GM18907 (cell line): Measurements from ENCODE around the gene SLC39A8.

Source experiments
- ATAC-seq: cut with Tn5 transposase; IDR thresholded peaks from one replicate; pipeline ENCODE4 v1.9.1; 2021; ENCODE audit warnings: mild to moderate bottlenecking, moderate library complexity; ENCODE audit not compliant: unreplicated experiment

Gene SLC39A8

DNA sequence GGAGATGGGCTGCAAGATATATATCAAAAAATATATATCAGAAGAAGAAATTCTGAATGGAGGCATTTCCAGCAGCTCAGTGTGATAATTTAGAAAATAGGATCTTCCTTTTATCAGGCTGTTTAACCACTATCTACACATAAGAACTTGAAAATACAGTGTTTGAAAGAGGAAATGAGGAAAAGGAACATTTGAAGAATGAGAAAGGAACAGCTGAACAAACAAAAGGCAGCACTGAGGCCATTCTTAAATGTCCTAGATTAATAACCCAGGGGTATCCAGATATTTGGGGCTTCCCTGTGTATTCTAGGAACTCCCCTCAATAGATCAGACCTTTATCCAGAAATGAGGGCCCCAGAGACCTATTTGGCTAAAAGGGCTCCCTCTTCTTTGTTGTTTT is 4.1 kb downstream of the SLC39A8 start:
- no peak for ATAC-seq

- no peak for ATAC-seq
These were observed 6.3 kb downstream of the SLC39A8 start for GRCh38 chr4:102339018-102339417.

DNA sequence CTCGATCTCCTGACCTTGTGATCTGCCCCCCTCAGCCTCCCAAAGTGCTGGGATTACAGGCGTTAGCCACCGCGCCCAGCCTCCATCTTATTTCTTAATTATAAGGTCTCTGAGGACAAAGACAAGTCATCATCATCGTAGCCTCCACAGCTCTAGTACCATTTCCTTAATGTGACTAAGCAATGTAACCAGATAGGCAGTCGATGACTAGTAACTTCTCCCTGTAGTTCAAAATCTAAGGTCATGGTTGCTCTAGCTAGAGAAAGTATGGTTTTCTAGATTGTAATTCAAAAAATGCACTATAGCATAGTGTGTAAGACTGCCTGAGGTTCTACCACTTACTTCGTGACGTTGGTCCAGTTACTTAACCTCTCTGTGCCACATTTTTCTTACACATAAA is 6.9 kb downstream of the SLC39A8 start:
- no peak for ATAC-seq

GRCh38 chr4:102335616-102336015 is 9.7 kb downstream of the SLC39A8 start:
- no peak for ATAC-seq

GRCh38 chr4:102334624-102335023 is 10.7 kb downstream of the SLC39A8 start:
- no peak for ATAC-seq

- no peak for ATAC-seq
These were observed 11.5 kb downstream of the SLC39A8 start for GRCh38 chr4:102333787-102334186.

GRCh38 chr4:102328045-102328444 is 17.2 kb downstream of the SLC39A8 start:
- ATAC-seq = no peak

- ATAC-seq = no peak
These were observed 18.3 kb downstream of the SLC39A8 start for GRCh38 chr4:102326951-102327350.

DNA sequence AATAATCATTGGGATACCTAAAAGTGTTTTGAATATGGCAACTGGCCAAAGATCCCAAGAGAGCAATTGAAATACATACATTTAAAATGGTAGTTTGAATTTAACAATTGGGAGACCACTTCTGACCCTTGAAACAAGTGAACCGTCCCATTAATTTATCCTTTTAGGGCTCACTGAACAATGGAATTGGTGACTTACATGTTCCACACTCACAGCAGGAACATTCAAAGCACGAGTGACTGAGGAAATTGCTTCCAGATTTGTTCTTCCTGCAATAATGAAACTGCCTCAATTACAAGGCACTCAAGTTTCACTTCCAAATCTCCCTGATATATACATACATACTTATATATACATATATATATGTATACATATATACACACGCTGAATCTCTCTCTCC is 20.6 kb downstream of the SLC39A8 start:
- no peak for ATAC-seq

DNA sequence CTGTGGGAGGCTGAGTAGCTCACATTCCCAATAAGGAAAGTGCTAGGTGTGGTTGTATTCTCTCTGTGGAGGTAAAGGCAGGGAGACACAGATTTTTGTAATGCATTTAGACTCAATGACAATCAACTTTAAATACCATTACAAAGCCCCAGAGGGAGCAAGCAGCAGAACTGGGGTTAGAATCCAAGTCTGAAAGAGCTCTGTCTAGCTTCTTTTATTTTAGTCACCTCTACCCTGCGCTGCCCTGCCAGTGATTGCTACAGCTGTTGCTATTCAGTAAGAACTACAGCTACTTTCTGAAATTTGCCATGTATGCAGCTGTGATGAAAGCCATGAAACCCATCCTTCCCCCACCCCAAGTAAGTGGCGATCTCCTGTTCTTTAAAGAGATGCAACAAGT is 22.5 kb downstream of the SLC39A8 start:
- no peak for ATAC-seq

DNA sequence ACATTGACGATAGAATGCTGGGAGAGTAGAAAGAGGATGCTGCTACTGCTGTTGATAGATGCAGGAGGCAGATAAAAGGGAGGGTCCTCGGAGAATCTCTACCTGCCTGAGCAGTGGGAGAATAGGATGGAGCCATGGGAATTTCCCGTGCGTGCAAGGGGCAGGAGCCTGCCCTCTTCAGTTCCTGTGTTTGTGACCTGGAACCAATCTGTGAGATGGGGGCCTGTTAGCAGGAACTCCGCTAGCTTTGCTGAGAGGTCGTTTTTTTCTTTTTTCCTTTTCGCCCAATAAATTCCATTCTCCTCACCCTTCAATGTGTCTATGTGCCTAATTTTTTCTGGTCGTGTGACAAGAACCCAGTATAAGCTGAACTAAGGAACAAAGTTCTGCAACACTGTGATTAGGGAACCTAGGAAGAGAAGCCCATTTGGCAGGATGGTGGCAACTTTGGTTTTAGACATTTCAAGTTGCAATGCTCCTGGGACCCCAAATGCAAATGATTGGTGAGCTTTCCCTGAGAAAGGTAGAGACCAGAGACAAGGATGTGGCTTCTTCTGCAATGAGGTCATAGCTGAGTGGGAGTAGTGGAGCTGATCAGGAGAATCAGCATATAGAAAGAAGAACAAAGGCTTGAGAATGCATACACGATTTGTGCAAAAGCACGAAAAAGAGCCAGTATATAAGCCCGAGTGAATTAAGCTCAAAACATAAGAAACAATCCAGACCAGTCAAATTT is 23.9 kb downstream of the SLC39A8 start:
- ATAC-seq = peak; percentile 95

GRCh38 chr4:102319594-102319993 is 25.7 kb downstream of the SLC39A8 start:
- no peak for ATAC-seq

DNA sequence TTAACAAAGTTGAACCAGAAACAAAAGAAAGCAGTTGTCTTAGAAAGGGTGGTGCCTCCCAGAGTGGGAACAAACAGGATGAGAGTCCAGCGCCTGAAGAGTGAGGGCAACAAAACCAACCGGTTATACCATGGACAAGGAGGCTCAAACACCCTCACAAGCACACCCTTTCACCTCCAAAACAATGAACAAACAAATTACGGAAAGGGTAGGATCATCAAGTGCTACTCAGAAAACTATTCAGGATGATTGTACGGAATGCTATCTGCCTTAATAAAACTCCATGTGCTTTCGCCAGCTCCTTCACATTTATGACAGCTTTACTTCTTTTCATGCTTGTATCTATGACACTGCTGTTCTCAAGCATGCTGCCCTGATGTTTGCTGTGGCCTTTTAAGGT is 26.8 kb downstream of the SLC39A8 start:
- ATAC-seq = no peak

- ATAC-seq = no peak
These were observed 27.2 kb downstream of the SLC39A8 start for GRCh38 chr4:102318105-102318504.

GRCh38 chr4:102317459-102317858 is 27.8 kb downstream of the SLC39A8 start:
- ATAC-seq = no peak

GRCh38 chr4:102316585-102316984 is 28.7 kb downstream of the SLC39A8 start:
- ATAC-seq = no peak

DNA sequence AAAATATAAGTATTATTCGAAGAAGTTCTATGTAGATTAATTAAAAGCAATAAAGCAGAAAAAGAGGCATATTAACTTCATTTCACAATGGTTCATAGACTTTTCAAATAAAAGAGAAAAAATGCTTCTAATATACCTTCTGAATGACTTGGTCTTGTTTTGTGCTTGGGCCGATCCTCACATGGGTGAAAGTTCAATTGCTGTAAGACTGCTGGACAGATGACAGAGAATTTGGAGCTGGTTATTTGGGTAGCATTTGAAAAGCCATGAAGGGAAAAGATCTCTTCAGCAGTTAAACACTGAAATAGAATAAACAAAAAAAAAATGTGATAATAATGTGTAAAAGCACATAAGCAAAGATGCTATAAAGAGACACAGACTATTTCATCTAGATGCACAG is 29.8 kb downstream of the SLC39A8 start:
- ATAC-seq = no peak

GRCh38 chr4:102312417-102312816 is 32.9 kb downstream of the SLC39A8 start:
- ATAC-seq = no peak

DNA sequence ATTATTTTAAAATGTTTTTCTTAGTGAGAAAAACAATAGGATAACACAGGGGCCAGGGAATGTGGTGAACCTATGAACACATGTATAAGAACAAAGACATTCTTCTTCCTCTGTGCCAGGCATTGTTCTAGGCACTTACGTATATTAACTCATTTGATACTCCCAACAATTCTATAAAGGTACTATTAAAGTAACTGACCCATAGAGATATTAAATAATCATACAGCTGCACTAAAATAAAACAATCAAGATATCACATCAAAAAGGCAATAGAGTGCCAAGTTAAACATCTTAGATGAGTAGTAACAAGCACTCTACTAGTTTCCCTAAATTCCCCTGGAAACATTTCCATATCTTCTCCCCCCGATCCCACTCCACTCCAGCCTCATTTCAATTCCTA is 33.4 kb downstream of the SLC39A8 start:
- no peak for ATAC-seq

DNA sequence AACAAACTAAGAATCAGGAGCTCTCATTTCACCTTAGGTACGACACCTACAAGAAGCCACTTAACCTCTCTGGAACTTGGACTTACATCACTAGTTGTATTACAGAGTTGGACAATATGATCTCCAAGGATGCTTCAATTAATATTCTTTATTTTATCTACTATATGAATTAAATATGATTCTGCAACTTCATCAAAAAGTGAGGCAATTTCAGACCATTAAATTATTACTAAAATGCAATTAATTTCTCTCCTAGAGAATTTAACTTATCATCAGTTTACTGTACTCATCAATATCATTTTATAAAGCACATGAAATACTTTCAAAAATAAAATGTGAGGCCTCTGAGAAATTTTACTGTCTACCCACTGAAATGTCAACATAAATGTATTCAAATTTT is 33.9 kb downstream of the SLC39A8 start:
- no peak for ATAC-seq

GRCh38 chr4:102308032-102308799 is 37.1 kb downstream of the SLC39A8 start:
- ATAC-seq = peak; percentile 34

- no peak for ATAC-seq
These were observed 39.6 kb downstream of the SLC39A8 start for GRCh38 chr4:102305666-102306065.
